ENCODE data around the gene COL10A1.

Gene COL10A1

DNA sequence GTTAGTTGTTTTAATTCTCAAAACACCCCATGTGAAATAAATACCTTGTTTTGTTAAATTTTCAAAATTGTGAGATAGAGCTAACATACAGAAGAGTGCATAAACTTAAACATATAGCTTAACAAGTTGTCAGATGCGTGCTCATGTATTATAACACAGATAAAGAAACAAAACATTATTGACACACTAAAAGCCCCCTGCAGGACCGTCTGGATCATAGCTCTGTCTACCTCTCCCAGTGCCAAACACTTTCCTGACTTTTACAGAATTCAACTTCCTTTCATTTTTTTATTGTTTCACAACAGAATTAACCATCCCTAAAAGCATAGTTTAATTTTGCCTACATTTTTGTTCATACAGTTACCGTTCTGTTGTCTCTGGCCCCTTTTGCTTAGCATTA, 47.4 kb downstream of the COL10A1 start:
- no peak for DNase-seq

DNA sequence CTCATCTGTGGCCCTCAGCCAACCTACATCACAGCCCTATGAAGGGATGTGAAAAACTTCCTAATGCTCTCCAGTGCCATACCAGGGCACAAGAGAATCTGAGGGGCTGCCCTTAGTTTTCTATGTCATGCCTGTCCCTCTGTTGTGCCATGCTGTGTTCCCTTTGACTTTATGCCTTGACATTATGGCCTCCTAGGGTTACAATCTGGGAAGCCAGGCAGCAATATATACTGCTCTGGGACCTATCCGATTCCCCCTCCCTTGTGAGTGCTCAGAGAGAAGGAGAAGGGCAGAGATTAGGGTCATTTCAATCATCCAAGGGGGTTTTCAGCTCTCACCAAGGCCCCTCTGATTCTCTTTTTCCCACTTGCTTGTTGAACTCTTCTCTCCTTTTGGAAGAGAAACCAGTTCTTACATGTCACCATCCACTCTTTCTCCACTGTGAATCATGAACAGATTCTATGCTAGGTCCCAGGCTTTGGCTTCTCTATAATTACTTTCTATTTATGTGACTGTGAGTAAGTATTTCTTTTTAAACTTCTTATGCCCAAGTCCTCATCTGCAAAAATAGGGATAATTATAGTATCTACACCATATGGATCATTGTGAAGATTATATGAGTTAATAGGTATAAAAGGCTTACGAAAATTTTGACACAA, 51.1 kb downstream of the COL10A1 start:
- no peak for DNase-seq

DNA sequence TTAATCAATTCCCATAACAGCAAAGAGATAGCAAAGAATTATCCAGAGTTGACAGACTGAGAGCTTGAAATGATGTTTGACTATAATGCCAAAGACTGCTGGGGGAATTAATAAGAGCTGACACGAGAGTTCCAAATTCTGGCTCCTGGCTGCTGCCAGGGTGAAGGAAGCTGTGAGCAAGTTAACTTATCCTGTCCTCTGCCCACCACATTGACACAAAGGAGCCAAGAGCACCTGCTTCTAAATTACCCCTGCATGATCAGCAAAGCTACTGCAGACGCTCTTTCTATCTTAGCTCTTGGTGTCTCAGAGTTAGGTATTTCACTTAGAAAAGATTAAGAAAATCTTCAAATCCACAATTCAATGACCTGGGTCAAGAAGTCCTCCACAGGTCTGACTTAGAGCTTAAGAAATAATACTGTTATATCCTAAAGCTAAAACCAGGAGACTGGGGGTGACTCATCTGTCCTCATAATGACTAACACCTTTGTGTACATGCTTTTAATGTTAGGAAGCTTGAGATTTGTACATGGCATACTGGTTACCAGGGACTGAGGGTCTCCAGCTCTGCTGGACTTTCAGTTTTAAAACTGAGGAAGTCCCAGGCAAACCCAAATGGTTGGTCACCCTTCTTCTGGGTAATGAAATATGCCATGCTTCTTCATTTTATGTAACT, 52.0 kb downstream of the COL10A1 start:
- no peak for DNase-seq

DNA sequence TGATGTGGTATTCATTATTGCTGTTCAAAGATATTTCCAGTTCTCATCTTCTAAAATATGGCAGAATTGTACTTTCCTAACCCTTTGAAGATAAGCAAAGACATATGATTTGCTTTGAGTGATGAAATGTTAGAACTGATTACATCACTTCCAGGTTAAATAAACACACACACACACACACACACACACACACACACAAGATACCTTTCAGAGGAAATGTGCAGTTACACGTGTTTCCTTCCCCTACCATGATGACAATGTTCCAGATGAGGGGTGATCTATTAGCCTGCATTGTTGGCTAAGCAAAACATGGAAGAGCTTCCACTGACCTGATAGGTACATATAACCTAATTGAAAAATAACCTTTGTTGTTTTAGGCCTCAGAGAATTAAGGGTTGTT, 53.6 kb downstream of the COL10A1 start:
- peak; percentile 5 for DNase-seq

DNA sequence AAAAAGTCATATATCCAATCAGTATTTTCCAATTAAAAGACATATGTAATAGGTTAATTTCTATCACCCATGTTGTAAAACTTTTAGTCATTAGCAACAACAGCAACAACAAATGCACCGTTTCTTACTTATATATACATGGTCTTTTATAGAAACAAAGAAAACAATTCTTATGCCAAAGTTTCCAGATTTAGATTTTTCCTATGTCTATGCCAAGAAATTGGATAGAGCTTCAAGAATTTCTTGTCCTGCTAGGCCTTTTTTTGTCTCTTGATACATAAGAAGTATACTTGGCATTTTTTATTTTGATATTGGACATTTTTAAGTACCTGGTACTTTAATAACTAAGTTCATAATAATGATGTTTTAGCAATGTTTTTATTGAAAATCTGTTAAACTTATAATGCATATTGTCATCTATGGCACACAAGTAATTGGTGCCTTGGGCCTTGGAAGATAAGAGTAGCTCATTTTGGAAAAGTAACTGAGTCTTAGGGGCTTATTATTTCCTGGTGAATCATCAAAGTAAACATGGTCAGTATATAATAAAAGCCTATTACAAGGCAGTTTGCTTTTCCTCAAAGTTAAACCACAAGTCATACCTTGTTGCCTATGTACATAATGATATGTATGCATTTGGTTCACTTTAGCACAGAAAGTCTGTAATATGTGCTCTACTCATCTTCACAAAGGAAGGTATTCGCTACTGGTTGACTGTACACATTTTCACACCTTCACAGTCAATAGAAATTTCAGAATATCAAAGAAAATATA, 55.1 kb downstream of the COL10A1 start:
- no peak for DNase-seq

DNA sequence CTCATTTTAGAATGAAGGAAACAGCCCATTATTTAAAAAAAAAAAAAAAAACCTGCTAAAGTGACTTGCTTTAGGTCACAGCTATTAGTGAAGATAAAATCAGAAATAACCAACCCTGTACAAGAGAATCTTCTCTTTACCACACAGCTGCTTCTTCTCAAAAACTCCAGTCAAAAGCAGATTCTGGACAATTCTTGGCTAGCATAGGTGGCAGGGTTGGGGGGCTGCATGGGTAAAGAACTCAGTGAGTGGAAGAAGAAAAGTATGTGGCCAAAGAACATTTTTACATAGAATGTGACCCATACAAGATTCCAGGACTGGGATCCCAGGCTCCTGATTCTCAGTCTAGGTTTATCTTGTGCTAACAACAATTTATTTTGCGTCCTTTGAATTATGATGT, 55.8 kb downstream of the COL10A1 start:
- no peak for DNase-seq

All from activated CD4-positive, alpha-beta T cell treated with anti-CD3 and anti-CD28 coated beads, Interleukin-10, Interleukin-2, amounts not matched to agents 100 ng/mL and 50 ng/mL, durations not matched to agents 16 hours and 8 hours (primary cell).